Sigmoid colon (tissue), 4 donors: ENCODE results near the gene REPS1.

ENCODE experiments used
- CTCF ChIP-seq, 4 experiments: fragments of 450-650 bp in 3 of 4; fragments of 200-600 bp in 1 of 4; IDR thresholded peaks; one replicate each; pipeline ENCODE4 v1.5.1; 2016 to 2019; ENCODE audit warnings: antibody characterized with exemption in 4 of 4, mild to moderate bottlenecking in 3 of 4, moderate library complexity in 2 of 4
- POLR2A ChIP-seq, 2 donors: fragments of 450-650 bp; IDR thresholded peaks; one replicate each; pipeline ENCODE4 v1.6.1; 2016; ENCODE audit warnings: antibody characterized with exemption in 2 of 2, mild to moderate bottlenecking in 2 of 2, moderate library complexity in 2 of 2
- POLR2AphosphoS5 ChIP-seq, 4 donors: sonication (generic); formaldehyde crosslinking; IDR thresholded peaks; one replicate each; pipeline ENCODE4 v1.6.1; 2017; ENCODE audit warnings: antibody characterized with exemption in 4 of 4

GRCh38 chr6:138896104-138896756, 91.8 kb downstream of the REPS1 start:
- no peak for TF ChIP-seq CTCF (IDR thresholded peaks at IDR 0.05)
- no peak for TF ChIP-seq POLR2A (IDR thresholded peaks at IDR 0.05)
- no peak for TF ChIP-seq POLR2AphosphoS5 (IDR thresholded peaks at IDR 0.05)
